Brain pericyte (primary cell): ENCODE results near the gene CFAP161.
"Not testable (repeated sequence)": the region's sequence is repeated elsewhere in the genome, so short reads cannot be mapped to it uniquely, and the experiment has no call there.

Experiments
- DNase-seq: peaks from one replicate; pipeline ENCODE4 v3.0.0-alpha.2; 2012; ENCODE audit warnings: low read depth, low spot score

CFAP161 gene

GRCh38 chr15:81157939-81158223, 23.8 kb downstream of the CFAP161 start:
- DNase-seq: no peak

DNA sequence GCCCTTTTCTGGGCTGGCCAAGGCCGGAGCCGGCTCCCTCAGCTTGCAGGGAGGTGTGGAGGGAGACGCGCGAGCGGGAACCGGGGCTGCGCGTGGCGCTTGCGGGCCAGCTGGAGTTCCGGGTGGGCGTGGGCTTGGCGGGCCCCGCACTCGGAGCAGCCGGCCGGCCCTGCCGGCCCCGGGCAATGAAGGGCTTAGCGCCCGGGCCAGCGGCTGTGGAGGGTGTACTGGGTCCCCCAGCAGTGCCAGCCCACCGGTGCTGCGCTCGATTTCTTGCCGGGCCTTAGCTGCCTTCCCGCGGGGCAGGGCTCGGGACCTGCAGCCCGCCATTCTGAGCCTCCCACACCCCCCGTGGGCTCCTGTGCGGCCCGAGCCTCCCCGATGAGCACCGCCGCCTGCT, 24.5 kb downstream of the CFAP161 start:
- not testable (repeated sequence) for DNase-seq

GRCh38 chr15:81160312-81161159, 26.5 kb downstream of the CFAP161 start:
- DNase-seq: no peak

DNA sequence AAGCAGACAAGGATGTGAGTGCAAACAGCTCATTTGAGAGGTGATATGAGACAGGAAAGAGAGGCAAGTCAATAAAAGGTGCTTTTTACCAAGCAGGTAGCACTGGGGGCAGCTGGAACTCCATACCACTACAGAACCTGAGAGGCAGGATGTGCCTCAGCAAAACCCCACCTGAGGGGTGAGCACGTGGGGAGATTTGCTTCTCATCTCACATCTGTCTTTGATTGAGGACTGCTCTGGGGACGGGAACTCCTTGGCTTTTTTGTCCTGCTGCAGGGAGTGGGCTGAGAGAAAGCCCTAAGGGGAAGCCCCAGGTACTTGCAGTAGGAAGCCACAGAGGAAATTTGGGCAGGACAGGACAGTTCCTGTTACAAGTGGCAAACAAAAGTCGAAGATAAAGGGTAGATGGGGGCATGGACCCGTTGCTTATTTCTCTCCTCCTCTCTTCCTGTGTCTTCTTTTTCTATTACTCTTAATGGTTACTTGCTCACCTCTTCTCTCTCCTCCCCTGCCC, 27.1 kb downstream of the CFAP161 start:
- no peak for DNase-seq

- DNase-seq: no peak
Measured at GRCh38 chr15:81161851-81162250, 27.8 kb downstream of the CFAP161 start.

GRCh38 chr15:81163961-81164800, 30.1 kb downstream of the CFAP161 start:
- DNase-seq: no peak

DNA sequence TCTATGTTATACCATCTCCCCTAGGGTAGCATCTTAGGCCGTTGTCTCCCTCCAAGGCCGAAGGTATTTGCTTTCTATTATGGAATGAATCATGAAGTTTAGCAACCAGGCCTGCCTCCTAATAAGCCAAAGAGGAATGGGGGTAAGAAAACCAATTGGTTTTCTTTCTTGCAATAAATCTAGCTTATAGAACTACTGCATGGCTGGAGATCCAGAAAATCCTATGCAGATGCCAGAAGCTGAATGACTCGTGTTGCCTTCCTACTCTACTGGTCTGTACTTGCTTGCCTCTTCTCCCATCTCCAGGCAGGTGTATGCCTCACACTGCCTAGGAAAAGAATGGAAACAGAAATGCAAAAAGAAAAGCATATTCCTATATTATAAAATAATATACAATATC, 31.5 kb downstream of the CFAP161 start:
- DNase-seq: no peak

- no peak for DNase-seq
Measured at GRCh38 chr15:81166636-81167305, 32.7 kb downstream of the CFAP161 start.

DNA sequence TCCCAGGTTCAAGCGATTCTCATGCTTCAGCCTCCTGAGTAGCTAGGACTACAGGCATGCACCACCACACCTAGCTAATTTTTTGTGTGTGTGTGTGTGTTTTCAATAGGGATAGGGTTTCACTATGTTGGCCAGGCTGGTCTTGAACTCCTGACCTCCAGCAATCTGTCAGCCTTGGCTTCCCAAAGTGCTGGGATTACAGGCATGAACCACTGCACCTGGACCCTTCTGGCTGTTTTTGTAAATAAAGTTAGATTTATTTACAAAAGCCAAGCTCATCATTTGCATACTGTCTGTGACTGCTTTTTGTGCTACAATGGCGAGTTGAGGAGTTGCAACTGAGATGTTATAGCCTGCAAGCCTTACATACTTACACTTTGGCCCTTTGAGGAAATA, 34.1 kb downstream of the CFAP161 start:
- DNase-seq: no peak

- no peak for DNase-seq
Measured at GRCh38 chr15:81168644-81169043, 34.6 kb downstream of the CFAP161 start.

DNA sequence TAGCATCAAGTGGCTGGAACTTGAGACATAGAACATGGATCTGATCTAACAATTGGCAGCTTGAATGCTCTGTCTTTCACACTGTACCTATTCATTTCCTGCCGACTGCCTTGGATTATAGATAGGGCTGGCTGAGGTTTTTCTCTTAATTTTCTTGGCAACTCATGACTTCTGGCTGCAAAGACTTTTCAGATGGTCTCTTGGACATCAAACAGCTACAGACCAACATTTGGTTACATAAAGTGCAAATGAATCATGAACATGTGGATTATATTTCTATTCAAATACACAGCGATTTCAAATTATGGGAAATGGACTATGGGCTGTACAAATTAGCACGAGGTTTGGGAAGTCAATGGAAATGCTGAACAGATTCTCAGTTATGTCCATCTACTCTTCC, 36.4 kb downstream of the CFAP161 start:
- no peak for DNase-seq

DNA sequence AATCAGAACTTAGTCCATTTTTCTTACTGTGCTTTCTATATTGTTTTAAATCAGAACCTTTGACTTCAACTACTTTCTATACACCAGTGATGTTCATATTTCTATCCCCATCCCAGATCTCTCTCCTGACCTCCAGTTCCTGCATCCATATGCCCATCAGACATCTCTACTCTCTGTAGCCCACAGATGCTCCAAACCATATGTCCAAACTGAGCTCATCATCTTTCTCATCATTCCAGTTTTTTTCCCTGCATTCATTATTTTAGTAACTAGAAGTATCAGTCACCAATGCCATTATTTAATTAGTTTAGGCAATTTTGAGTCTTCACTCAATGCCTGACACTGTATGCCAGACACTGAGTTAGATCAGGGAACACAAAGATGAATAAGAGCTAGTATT, 37.2 kb downstream of the CFAP161 start:
- no peak for DNase-seq

- DNase-seq: no peak
Measured at GRCh38 chr15:81174125-81174791, 40.2 kb downstream of the CFAP161 start.

DNA sequence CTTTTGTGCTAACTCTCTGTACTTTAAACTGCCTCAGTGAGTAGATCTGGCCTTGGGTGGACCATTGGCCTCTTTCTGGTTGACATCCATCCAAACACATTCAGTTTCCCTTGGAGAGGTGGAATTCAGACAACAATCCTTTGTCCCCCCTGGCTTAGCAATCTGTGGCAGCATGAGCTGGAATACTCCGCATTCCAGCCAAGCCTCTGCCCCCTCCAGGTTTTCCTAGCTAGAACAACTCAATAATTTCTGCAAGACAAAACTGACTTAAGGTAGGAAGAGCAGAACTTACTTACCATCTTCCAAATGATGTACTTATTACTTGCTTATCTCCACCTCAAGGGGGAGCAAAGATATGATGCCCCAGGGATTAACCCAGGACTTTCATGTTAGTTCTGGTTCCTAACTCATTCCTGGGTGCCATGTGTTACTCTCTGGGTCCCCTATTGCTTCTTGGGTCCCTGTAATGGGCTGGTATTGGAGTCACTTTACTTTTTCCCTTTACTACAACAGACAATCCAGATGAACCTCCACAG, 40.8 kb downstream of the CFAP161 start:
- DNase-seq: no peak

DNA sequence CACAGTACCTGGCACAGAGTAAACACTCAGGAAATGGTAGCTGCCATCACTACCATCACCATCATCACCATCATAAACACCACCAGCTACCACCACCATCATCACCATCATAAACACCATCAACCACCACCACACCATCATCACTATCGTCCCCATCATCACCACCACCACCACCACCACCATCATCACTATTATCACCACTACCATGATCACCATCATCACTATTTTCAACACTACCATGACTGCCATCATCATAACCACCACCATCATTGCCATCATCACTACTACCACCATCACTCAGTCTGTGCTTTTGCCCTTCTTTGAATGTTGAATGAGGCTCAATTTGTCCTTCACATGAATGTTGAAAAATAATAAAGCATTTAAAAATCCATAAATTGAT, 41.4 kb downstream of the CFAP161 start:
- DNase-seq: no peak

GRCh38 chr15:81176291-81176893, 42.3 kb downstream of the CFAP161 start:
- DNase-seq: no peak

- DNase-seq: no peak
Measured at GRCh38 chr15:81178365-81178764, 44.3 kb downstream of the CFAP161 start.

DNA sequence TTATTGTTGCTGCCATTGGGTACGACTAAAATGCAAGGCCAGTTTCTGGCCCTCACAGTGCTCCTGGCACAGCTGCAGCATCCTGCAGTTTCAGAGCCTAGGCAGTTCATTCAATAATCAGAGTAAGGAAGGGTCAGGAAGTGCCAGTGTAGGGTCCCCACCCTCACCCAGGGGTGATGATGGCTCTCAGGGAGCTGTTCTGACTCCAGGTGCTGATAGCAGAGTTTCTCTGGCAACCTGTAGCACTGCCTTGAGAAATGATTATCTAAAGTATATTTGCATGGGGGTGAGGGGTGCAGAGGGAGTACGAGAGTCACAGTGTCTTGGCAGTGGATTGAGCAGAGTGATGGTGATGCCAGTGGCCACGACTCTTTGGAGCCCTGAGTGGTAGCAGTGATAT, 47.1 kb downstream of the CFAP161 start:
- no peak for DNase-seq

DNA sequence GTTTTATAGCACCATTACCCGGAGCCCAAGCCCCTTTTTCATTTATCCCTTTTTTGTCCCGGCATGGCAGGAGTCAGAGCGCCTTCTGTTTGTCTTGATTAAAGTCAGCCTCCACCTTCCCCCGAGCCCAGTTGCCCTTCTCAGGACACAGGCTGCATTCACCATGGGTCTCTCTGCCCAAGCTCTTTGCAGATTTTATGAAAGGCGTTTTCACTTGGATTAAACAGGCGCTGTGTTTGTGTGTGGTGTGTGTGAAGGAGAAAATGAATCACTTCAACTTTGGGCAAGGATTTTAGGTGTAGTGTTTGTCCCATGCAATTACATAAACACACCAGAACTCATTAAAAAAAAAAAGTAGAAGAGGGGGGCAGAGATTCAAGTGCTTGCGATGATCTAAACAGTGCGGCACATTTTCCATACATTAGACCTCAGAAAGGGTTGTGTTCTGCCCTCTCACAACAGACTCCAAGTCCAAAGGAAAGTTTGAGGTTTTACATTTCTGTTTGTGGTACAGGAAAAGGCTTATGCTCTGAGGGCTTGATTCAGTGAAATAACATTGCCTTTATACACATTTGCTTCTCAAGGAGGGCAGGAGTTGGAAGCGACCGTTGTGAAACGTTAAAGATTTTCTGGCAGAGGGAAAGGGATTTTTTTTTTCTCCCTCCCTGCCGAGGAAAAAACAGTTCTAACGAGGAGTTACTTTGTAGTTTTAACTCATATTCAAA, 48.1 kb downstream of the CFAP161 start:
- no peak for DNase-seq

GRCh38 chr15:81182756-81183438, 48.8 kb downstream of the CFAP161 start:
- DNase-seq: no peak
